IPS DF 6.9 (cell line): ENCODE results near the gene MRPL52.
"Not testable (repeated sequence)": the region's sequence is repeated elsewhere in the genome, so short reads cannot be mapped to it uniquely, and the experiment has no call there.

ENCODE experiments used
- DNase-seq: peaks from one replicate; pipeline ENCODE4 v3.0.0-alpha.2; 2013; ENCODE audit warnings: low read depth, low spot score
- H3K27ac ChIP-seq: one replicate; pipeline ENCODE4 v1.5.1; 2013; ENCODE audit warnings: low read length, control low read depth
- H3K27me3 ChIP-seq: 2 replicates; pipeline ENCODE4 v1.6.1; 2013; ENCODE audit warnings: mild to moderate bottlenecking, low read length; ENCODE audit not compliant: control insufficient read depth, insufficient read depth
- H3K36me3 ChIP-seq: 2 replicates; pipeline ENCODE4 v1.6.1; 2013; ENCODE audit warnings: low read length; ENCODE audit not compliant: control insufficient read depth, insufficient read depth
- H3K4me1 ChIP-seq: 2 replicates; pipeline ENCODE4 v1.6.1; 2013; ENCODE audit warnings: low read length; ENCODE audit not compliant: control insufficient read depth, insufficient read depth
- H3K4me3 ChIP-seq: 2 replicates; pipeline ENCODE4 v1.5.1; 2013; ENCODE audit warnings: mild to moderate bottlenecking, low read length
- H3K9me3 ChIP-seq: 2 replicates; pipeline ENCODE4 v1.6.1; 2013; ENCODE audit warnings: low read length, inconsistent platforms; ENCODE audit not compliant: control insufficient read depth, insufficient read depth
- WGBS: extraction: QIAGEN DNeasy Blood & Tissue Kit; methylation state at CpG from one replicate; pipeline ENCODE4 v1.1.7; 2013; ENCODE audit warnings: mixed read lengths, missing lambda C conversion rate; ENCODE audit not compliant: insufficient read length, insufficient coverage; 5-methylcytosine and 5-hydroxymethylcytosine counted together

Gene MRPL52

GRCh38 chr14:22846811-22847307 lies 17.2 kb downstream of the MRPL52 start:
- Histone ChIP-seq H3K27me3 (no peaks in the 10 kb centered on the region), H3K36me3 (peaks cover 31% of the 10 kb centered on the region), H3K9me3 (no peaks in the 10 kb centered on the region), H3K4me1 (peaks cover 5% of the 10 kb centered on the region), H3K27ac (no peak overlapping the region), H3K4me3 (no peak overlapping the region; the same call in 1 of the 2 replicates)
- WGBS: no CpG with 5 or more reads among the region's 11 CpGs
- no peak for DNase-seq

- Histone ChIP-seq H3K9me3 (no peaks in the 10 kb centered on the region), H3K36me3 (peaks cover 27% of the 10 kb centered on the region), H3K27ac (no peak overlapping the region), H3K4me1 (peaks cover 5% of the 10 kb centered on the region), H3K4me3 (no peak overlapping the region), H3K27me3 (no peaks in the 10 kb centered on the region)
- WGBS: no CpG with 5 or more reads among the region's 14 CpGs
- no peak for DNase-seq
Observed at GRCh38 chr14:22847661-22848341, 18.1 kb downstream of the MRPL52 start.

GRCh38 chr14:22848351-22849164 lies 18.9 kb downstream of the MRPL52 start:
- Histone ChIP-seq H3K4me1 (peaks cover 8% of the 10 kb centered on the region), H3K36me3 (peaks cover 21% of the 10 kb centered on the region), H3K27me3 (no peaks in the 10 kb centered on the region), H3K4me3 (no peak overlapping the region), H3K9me3 (no peaks in the 10 kb centered on the region), H3K27ac (no peak overlapping the region)
- no CpG with 5 or more reads among the region's 12 CpGs for WGBS
- no peak for DNase-seq

- Histone ChIP-seq H3K4me3 (no peak overlapping the region), H3K27me3 (no peaks in the 10 kb centered on the region), H3K27ac (no peak overlapping the region), H3K9me3 (no peaks in the 10 kb centered on the region), H3K36me3 (peaks cover 19% of the 10 kb centered on the region), H3K4me1 (peaks cover 8% of the 10 kb centered on the region)
- no peak for DNase-seq
- no CpG with 5 or more reads among the region's 19 CpGs for WGBS
Observed at GRCh38 chr14:22849212-22849819, 19.6 kb downstream of the MRPL52 start.

- no peak for DNase-seq
- no CpG with 5 or more reads among the region's 9 CpGs for WGBS
Observed at GRCh38 chr14:22850944-22851764, 21.5 kb downstream of the MRPL52 start.

GRCh38 chr14:22852178-22852577 lies 22.5 kb downstream of the MRPL52 start:
- no CpG with 5 or more reads among the region's 12 CpGs for WGBS
- not testable (repeated sequence) for H3K4me3 ChIP-seq, H3K9me3 ChIP-seq, H3K36me3 ChIP-seq, H3K27ac ChIP-seq, DNase-seq, H3K4me1 ChIP-seq, H3K27me3 ChIP-seq

More at GRCh38 chr14:22850944-22851764, 21.5 kb downstream of the MRPL52 start:
- Histone ChIP-seq H3K27ac (no peak overlapping the region), H3K36me3 (peaks cover 5% of the 10 kb centered on the region; the same call in 1 of the 2 replicates), H3K4me1 (peaks cover 8% of the 10 kb centered on the region), H3K4me3 (no peak overlapping the region), H3K9me3 (no peaks in the 10 kb centered on the region), H3K27me3 (no peaks in the 10 kb centered on the region)

GRCh38 chr14:22852599-22852939 lies 22.9 kb downstream of the MRPL52 start:
- Histone ChIP-seq H3K36me3 (no peaks in the 10 kb centered on the region), H3K27ac (no peak overlapping the region), H3K4me3 (no peak overlapping the region), H3K4me1 (peaks cover 8% of the 10 kb centered on the region), H3K27me3 (no peaks in the 10 kb centered on the region), H3K9me3 (no peaks in the 10 kb centered on the region)
- WGBS: no CpG with 5 or more reads among the region's 2 CpGs
- DNase-seq: no peak

GRCh38 chr14:22852940-22853767 lies 23.5 kb downstream of the MRPL52 start:
- Histone ChIP-seq H3K27me3 (no peaks in the 10 kb centered on the region), H3K36me3 (no peaks in the 10 kb centered on the region), H3K9me3 (no peaks in the 10 kb centered on the region), H3K4me3 (peak overlapping the region; percentile 24; the same call in 1 of the 2 replicates), H3K27ac (no peak overlapping the region), H3K4me1 (peaks cover 6% of the 10 kb centered on the region)
- DNase-seq: no peak
- no CpG with 5 or more reads among the region's 20 CpGs for WGBS

- not testable (repeated sequence) for H3K4me1 ChIP-seq, H3K27me3 ChIP-seq, H3K36me3 ChIP-seq, DNase-seq, H3K9me3 ChIP-seq, H3K27ac ChIP-seq, H3K4me3 ChIP-seq
- WGBS: no CpG with 5 or more reads among the region's 11 CpGs
Observed at GRCh38 chr14:22854296-22854695, 24.6 kb downstream of the MRPL52 start.
